Stimulated activated CD8-positive, alpha-beta memory T cell treated with anti-CD3 and anti-CD28 coated beads, Interleukin-7, amount 100 ng/mL, for 4 hours (primary cell): ENCODE results near the gene TMED9.
"Not testable (repeated sequence)": the region's sequence is repeated elsewhere in the genome, so short reads cannot be mapped to it uniquely, and the experiment has no call there.

Source experiments
- DNase-seq, 2 donors: peaks; one replicate each; pipeline ENCODE4 v3.0.0-alpha.2; 2020; ENCODE audit warnings: low read depth in 2 of 2

TMED9 gene

DNA sequence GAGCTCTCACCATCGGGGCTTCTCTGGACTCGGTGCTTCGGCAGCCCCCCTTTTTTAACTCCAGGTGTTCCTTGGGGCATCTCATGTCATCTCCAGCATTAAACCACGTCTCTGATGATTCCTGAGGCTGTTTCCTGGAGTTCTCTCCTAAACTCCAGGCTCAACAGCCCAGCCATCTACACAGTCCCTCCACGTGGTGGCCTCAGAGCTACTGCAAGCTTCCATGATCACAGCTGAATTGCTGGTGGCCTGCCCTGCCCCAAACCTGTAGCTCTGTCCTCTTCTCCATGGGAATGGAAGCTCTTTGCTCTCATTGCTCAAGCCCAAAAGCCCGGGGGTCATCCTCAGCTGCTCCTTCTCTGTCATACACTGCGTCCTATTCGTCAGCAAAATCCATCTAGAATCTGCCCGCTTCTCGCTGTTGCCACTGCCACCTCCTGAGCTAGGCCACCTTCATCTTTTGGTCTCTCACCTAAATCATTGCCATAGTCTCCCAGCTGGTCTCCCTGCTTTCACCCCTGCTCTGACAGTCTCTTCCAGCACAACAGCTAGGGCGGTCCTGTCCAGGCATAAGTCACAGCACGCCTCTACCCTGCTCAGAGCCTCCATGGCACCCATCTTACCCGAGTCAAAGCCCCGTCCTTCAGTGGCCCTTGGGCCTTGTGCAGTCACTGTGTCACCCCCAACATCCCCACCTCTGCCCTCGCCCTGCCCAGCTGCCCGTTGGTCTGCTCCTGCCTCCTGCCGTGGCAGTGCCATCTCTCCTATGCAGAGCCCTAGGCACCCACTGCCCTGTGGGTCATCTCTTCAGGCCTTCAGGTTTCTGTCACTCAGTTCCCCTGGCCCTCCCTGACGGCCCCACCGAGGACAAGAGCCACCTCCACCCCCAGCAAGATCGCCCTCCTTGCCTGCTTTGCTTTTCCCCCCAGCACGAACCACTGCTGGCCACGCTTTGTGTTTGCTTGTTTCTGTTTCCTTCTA, 14.4 kb downstream of the TMED9 start:
- DNase-seq, result no peak

DNA sequence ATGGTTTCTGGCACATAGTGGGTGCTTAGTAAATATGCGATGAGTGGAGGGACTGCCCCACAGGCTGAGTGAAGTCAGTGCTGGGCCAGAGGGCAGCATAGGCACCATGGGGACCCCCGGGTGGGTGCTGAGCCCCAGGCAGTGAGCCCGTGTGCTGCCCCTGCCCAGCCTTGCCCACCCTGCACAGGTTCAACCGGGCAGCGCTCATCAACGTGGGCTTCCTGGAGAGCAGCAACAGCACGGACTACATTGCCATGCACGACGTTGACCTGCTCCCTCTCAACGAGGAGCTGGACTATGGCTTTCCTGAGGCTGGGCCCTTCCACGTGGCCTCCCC, 15.1 kb downstream of the TMED9 start:
- no peak for DNase-seq

DNA sequence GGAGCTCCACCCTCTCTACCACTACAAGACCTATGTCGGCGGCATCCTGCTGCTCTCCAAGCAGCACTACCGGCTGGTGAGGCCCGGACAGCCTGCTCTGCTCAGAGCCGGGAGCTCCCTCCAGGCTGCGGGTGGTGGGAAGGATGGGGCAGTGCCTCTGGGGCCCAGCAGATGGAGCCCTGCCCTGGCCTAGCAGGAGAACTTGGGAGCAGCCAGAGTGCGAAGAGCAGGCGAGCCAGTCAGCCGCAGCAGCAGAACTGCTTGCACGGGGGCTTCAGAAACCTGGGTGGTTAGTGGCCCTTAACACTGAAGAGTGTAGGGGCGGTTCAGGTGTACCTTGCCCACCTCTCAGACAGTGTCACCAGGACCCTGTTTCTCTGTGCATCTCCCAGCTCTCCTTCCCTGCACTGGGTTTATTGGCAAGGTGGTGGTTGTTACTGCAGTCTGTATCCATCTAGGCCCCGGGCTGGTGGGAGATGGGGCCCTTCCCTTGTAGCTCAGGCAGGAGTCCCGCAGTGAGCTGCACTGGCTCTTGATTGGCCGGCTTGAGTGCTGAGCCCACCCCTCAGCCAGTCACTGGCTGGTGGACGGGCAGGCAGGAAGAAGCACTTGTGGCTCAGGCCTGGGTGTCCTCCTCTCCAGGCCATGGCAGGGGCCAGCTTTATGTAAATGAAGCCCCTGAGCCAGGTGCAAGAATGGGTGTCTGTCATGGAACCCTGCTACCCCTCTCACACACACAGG, 15.6 kb downstream of the TMED9 start:
- peak; percentile 19 to 28 for DNase-seq

DNA sequence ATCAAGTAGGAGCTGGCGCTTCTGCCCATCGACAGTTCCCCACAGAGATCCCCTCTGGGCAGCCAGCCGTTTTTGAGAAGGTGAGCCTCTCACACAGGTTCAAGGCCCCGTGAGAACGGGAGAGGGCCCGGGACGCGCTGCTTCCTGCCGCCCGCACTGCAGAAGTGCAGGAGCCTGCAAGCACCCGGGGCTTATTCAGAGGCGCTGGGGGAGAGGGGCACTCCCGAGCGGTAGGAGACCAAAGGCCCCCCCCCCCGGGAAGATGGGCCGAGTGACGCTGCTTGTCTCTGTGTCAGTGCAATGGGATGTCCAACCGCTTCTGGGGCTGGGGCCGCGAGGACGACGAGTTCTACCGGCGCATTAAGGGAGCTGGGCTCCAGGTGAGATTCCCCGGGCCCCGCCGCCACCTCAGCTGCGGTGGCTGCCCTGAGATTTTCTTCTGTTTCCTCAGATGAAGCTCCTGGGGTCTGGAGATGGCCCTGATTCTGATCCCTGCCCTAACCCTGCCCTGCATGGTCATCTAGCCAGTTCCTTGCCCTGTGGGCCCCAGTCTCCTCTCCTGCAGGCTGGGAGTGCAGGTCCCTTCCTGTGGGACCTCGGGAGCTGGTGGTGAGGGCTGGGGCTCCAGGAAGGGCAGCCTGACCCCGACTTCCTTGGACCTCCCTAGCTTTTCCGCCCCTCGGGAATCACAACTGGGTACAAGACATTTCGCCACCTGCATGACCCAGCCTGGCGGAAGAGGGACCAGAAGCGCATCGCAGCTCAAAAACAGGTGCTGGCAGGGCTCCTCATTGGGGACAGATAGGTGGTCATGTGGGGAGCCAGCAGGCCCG, 16.5 kb downstream of the TMED9 start:
- no peak for DNase-seq

DNA sequence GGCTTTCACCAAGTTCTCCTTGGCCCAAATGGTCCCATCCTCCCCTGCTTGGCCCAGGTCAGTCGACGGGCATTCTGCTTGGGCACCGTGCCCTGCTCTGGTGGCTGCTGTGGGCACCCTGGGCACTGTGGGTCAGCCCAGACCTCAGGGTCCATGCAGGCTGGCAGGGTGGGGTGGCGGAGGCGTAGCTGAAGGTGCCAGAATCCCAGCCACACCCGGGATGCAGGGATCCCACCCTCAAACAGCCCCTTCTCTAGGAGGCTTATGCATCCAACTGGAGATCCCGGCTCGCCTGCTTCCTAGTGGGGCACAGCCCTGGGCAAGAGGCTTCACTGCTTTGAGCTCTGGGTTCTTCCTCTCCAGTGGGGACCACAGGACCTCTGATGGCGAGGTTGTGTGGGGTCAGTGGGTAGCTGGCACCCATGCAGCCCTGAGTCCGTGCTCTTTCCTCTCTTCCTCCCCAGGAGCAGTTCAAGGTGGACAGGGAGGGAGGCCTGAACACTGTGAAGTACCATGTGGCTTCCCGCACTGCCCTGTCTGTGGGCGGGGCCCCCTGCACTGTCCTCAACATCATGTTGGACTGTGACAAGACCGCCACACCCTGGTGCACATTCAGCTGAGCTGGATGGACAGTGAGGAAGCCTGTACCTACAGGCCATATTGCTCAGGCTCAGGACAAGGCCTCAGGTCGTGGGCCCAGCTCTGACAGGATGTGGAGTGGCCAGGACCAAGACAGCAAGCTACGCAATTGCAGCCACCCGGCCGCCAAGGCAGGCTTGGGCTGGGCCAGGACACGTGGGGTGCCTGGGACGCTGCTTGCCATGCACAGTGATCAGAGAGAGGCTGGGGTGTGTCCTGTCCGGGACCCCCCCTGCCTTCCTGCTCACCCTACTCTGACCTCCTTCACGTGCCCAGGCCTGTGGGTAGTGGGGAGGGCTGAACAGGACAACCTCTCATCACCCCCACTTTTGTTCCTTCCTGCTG, 17.4 kb downstream of the TMED9 start:
- no peak for DNase-seq

DNA sequence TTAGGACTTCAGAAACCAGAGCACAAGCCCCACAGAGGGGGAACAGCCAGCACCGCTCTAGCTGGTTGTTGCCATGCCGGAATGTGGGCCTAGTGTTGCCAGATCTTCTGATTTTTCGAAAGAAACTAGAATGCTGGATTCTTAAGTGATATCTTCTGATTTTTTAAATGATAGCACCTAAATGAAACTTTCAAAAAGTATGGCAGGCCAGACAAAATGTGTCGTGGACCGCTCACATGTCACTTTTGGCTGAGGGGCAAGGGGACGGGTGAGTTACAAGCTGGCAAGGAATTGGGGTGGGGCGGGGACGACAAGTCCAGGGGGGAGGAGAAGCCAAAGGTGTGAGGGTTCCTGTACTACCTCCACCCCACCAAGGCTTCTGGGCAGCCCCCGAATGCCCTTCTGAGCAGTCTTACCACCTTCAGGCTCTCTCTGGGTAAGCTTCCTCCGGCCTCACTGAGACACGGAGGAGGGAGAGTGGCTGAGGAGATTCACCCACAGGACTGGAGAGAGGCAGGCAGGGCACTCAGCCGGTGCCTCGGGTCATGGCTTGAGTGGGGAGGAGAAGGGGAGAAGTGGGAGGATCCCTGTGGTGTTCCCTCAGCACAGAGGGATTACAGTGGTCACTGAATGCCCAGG, 18.2 kb downstream of the TMED9 start:
- DNase-seq, result no peak

DNA sequence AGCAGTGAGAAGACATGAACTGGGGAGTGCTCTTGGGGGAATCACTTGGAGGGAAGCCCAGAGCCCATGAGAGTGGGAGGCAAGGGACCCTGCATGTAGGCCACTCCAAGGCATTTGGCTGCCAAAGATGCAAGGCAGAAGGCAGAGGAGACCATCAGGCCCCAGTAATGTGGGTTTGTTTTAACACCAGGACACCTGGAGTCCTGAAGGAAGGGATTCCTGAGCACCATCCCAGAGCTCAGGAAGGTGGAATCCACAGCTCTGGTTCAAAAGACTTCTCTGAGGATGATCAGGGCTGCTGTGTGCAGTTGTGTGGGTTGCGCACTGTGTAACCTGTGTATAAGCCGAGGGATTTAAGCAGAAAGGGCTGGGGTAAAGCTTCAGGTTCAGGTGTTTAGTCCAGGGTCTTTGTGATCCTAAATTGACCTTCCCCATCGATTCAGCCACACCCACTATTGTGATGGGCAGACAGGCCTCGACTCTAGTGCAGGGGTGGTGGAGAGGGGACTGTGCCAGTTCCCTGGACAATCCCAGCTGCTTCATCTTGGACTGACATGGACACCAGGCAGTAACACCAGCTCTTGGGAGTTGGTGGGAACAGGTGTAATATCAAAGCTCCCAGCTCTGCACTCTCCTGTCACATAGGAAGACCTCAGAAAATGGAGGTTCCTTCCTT, 18.9 kb downstream of the TMED9 start:
- no peak for DNase-seq

DNA sequence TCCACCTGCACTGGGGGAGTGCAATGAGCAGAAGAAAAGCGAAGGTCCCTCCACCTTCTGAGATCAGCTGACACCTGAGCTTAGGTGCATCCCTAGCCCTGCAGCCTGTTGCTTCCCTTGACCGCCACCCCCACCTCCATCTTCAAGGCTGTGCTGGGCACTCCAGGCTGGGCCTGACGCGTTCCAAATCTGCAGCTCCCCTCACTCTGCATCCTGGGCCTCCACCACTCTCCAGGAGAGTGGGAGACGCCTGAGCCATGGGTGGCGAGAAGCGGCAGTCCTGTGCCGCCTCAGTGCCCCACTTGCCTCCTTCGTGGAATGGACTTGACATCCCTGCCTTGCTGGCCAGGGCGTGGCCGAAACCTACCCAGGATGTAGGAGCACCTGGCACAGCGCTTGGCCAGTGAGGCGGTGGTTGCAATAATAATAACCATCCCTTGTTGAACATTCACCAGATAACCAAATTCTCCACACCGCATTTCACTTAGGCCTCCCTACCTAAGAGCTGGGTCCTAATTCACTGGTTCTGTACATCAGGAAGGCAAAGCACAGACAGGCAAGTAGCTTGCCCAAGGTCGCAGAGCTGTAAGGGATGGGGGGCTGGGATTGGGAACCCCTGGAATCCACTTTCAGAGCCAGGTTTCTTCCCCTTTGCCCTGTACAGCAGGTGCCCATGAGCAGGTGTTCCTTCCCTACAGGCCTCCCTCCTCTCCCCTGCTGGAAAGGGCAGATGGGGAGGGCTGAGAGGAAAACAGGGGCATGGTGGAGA, 19.6 kb downstream of the TMED9 start:
- no peak for DNase-seq

DNA sequence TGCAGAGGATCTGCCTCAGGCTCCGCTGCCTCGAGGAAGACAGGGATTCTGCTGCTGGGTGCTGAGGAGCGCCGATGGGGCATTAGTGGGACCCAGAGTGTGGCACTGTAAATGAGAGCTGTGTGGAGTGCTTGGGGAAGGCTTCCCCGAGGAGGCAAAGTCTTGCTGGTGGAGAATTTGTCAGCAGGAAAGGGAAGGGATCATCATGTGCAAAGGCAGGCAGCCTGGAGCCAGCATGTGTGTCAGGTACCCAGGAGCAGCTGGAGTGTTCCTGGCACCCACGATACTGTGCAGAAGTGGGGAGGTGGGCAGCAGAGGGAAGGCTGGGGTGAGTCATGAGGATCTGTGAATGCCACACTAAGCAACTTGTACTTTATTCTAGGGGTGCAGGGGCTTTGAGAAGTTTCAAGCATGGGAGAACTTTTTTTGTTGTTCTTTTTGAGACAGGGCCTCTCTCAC, 20.2 kb downstream of the TMED9 start:
- DNase-seq, result no peak

DNA sequence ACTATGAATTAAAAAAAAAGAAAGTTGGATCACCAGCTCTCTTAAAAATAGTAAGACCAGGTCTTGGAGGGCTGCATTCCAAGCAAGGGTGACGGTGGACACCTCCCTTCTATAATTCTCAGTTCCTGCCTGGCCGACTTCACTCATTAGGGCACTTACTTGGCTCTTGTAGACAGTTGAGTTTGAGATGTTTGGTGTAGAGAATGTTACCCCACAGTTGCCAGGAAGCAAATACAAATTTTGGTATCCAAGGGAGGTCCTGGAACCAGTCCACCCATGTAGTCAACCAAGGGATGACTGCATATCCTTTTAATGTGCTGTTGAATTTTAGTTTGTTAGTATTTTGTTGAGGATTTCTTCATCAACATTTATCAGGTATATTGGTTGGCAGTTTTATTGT, 28.6 kb downstream of the TMED9 start:
- DNase-seq, result no peak

DNA sequence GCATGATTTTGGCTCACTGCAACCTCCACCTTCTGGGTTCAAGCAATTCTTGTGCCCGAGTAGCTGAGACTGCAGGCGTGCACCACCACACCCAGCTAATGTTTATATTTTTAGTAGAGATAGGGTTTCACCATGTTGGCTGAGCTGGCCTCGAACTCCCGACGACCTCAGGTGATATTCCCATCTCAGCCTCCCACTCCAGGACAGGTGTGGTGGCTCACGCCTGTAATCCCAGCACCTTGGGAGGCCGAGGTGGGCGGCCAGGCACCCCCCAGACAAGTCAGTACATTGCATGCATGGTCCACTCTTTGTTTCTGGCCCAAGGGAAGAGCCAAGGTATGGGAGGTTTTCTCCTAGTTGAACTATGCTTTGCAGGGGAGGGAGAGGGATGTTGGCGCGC, 32.2 kb downstream of the TMED9 start:
- DNase-seq, result not testable (repeated sequence)

DNA sequence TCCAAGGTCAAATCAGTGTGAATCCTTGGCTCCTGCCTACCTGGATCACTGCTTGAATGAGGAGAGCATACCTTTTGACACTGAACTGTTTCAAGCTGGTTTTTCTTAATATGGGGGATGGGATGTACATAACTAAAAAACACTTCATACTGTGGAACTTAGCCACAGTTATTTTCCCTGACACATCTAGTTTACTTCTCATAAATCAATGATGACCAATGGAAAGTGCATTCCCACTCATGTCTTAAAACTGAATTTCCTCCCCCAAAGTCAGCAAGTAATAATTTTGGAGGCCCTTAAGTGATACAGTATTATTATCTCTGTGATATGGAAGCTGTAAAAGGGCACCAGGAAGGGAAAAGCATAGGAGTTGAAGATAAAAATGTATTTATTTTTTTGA, 38.2 kb downstream of the TMED9 start:
- not testable (repeated sequence) for DNase-seq

DNA sequence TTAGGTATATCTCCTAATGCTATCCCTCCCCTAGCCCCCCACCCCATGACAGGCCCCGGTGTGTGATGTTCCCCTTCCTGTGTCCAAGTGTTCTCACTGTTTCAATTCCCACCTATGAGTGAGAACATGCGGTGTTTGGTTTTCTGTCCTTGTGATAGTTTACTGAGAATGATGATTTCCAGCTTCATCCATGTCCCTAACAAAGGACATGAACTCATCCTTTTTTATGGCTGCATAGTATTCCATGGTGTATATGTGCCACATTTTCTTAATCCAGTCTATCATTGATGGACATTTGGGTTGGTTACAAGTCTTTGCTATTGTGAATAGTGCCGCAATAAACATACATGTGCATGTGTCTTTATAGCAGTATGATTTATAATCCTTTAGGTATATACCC, 42.9 kb downstream of the TMED9 start:
- not testable (repeated sequence) for DNase-seq

DNA sequence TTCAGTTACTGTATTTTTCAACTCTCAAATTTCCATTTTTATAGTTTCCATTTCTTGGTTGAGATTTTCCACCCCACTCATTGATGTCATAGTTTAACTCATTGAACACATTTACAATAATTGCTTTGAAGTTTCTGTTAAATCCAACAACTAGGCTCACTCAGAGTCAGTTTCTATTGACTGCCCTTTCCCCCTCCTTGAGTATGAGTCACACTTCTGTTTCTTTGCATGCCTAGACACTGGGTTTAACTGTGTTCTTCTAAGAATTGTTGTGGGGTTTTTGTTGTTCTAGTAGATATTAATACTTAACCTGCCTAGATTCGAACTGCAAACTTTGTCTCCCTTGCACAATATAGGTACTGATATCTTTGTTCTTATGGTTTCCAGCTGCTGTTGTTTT, 53.5 kb downstream of the TMED9 start:
- DNase-seq, result not testable (repeated sequence)
